Progenitor cell of endocrine pancreas (in vitro differentiated cells): Measurements from ENCODE around the gene TRIM46. TPM values are rescaled to one million over a fixed set of nuclear protein-coding genes. Genes with fewer than 3 reads are reported as not detected.
A peak's percentile ranks its signal among the peaks of the same experiment; 100 is the strongest.

Experiments
- DNase-seq: peaks from one replicate; pipeline ENCODE4 v3.0.0; 2021; ENCODE audit warnings: low spot score; ENCODE audit not compliant: unreplicated experiment
- H3K27ac Mint-ChIP-seq: 2 replicates; pipeline ENCODE4 v1.8.0; 2021; ENCODE audit warnings: mild to moderate bottlenecking, moderate library complexity, mixed read lengths
- H3K27me3 Mint-ChIP-seq: 2 replicates; pipeline ENCODE4 v1.8.0; 2021; ENCODE audit warnings: mixed read lengths
- H3K36me3 Mint-ChIP-seq: 2 replicates; pipeline ENCODE4 v1.8.0; 2022; ENCODE audit warnings: mixed read lengths; ENCODE audit not compliant: insufficient read depth
- H3K4me1 Mint-ChIP-seq: 2 replicates; pipeline ENCODE4 v1.8.0; 2021; ENCODE audit warnings: low read depth, mixed read lengths
- H3K4me3 Mint-ChIP-seq: 2 replicates; pipeline ENCODE4 v1.8.0; 2021; ENCODE audit warnings: low read depth, mild to moderate bottlenecking, moderate library complexity, mixed read lengths
- H3K9me3 Mint-ChIP-seq: 2 replicates; pipeline ENCODE4 v1.8.0; 2021; ENCODE audit warnings: low read depth, mixed read lengths
- total RNA-seq: library from RNA; stranded (reverse); gene quantifications from 2 replicates; pipeline ENCODE4 v1.2.1, GENCODE V29; 2021
- TF ChIP-seq, protein P1 (sequence below): fragments of 200-600 bp; sonication (generic); IDR thresholded peaks from one replicate; pipeline ENCODE4 v1.5.0; 2021; ENCODE audit warnings: antibody characterized with exemption, mild to moderate bottlenecking; ENCODE audit not compliant: unreplicated experiment

TRIM46 gene
- total RNA-seq, 1 donor from 2014 or later = 25.7 TPM

DNA sequence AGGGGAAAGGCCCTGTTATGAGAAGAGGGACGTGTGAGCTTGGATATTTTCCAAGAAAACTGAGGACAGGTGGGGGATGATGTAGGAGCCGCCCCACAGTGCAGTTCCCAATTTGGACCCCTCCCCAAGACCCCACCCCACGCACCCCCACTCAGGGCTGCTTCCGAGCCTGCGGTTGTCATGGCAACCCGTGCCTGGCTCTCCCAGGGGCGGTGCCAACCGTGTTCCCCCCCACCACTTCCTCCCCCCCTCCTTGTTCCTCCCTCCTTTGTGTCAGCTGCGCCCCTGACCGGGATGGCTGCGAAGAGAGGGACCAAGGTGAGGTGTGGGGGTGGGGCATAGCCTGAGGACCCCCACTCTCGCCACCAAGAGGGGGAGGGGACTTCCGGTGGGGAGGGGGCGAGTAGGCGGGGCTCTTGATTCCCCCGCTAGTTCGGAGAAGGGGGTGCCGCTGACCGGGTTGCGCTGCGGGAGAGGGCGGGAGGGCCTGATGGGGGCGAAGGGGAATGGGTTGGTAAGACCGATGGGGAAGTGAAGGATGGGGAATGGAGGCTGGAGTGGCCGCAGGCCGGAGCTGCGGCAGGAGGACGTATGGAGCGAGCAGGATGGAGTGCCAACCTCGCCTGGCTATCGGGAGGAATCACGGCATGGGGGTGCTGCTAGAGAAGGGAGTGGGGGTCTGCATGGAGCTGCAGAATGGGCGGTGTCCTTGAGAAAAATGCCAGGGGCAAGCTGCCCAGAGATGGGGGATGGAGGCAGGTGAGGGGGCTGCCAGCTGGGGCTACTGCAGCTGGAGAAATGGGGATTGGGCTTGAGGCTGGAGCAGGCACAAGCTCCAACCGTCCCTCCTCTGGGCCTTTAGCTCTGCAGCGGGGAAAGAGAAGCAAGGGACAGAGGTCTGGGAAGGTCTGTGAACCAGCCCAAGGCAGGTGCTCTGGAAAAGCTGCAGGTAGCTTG lies 953 bp downstream of the TRIM46 start:
- no peaks in the 10 kb centered on the region for H3K27me3 Mint-ChIP-seq
- H3K27ac Mint-ChIP-seq = peak overlapping the region; percentile 93
- H3K4me1 Mint-ChIP-seq = peaks cover 29% of the 10 kb centered on the region
- no peak for DNase-seq
- H3K36me3 Mint-ChIP-seq = peaks cover 5% of the 10 kb centered on the region
- TF ChIP-seq, protein P1, sequence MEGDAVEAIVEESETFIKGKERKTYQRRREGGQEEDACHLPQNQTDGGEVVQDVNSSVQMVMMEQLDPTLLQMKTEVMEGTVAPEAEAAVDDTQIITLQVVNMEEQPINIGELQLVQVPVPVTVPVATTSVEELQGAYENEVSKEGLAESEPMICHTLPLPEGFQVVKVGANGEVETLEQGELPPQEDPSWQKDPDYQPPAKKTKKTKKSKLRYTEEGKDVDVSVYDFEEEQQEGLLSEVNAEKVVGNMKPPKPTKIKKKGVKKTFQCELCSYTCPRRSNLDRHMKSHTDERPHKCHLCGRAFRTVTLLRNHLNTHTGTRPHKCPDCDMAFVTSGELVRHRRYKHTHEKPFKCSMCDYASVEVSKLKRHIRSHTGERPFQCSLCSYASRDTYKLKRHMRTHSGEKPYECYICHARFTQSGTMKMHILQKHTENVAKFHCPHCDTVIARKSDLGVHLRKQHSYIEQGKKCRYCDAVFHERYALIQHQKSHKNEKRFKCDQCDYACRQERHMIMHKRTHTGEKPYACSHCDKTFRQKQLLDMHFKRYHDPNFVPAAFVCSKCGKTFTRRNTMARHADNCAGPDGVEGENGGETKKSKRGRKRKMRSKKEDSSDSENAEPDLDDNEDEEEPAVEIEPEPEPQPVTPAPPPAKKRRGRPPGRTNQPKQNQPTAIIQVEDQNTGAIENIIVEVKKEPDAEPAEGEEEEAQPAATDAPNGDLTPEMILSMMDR = no peak
- H3K4me3 Mint-ChIP-seq = peak overlapping the region; percentile 93
- H3K9me3 Mint-ChIP-seq = no peaks in the 10 kb centered on the region

- DNase-seq = no peak
- peaks cover 29% of the 10 kb centered on the region for H3K4me1 Mint-ChIP-seq
- no peaks in the 10 kb centered on the region for H3K9me3 Mint-ChIP-seq
- no peaks in the 10 kb centered on the region for H3K27me3 Mint-ChIP-seq
- TF ChIP-seq, protein P1 = no peak
- H3K36me3 Mint-ChIP-seq = peaks cover 5% of the 10 kb centered on the region
- peak overlapping the region; percentile 93 for H3K4me3 Mint-ChIP-seq
- H3K27ac Mint-ChIP-seq = no peak overlapping the region
These were observed 1.8 kb downstream of the TRIM46 start for GRCh38 chr1:155175281-155175926.

- DNase-seq = no peak
These were observed 2.3 kb downstream of the TRIM46 start for GRCh38 chr1:155175927-155176371.

DNA sequence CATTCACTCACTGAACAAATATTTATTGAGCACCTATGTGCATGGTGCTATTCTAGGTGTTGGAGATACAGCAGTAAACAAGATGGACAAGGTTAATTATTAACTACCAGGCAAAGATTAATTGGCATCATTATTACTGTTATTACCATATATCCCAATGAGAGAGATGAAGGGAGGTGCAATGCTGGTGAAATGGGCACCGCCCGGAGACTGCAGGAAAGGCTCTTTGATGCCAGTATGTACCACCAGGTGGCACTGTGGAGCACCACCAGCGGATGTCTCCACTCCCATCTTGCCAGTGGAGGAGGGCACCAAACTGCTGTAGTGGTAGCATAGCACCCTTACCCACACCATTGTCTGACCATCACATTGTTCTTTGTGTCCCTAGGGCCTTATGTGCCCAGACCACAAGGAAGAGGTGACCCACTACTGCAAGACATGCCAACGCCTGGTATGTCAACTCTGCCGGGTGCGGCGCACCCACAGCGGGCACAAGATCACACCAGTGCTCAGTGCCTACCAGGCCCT lies 3.0 kb downstream of the TRIM46 start:
- peak; percentile 73 for DNase-seq
- Mint-ChIP-seq H3K4me1 (peaks cover 29% of the 10 kb centered on the region), H3K27me3 (no peaks in the 10 kb centered on the region), H3K4me3 (peak overlapping the region; percentile 0), H3K27ac (peak overlapping the region; percentile 50), H3K36me3 (peaks cover 6% of the 10 kb centered on the region), H3K9me3 (no peaks in the 10 kb centered on the region)
- TF ChIP-seq, protein P1 = peak; percentile 92

More at GRCh38 chr1:155175927-155176371, 2.3 kb downstream of the TRIM46 start:
- Mint-ChIP-seq H3K4me3 (peak overlapping the region; percentile 0), H3K4me1 (peaks cover 29% of the 10 kb centered on the region), H3K9me3 (no peaks in the 10 kb centered on the region), H3K36me3 (peaks cover 5% of the 10 kb centered on the region), H3K27me3 (no peaks in the 10 kb centered on the region), H3K27ac (no peak overlapping the region)
- TF ChIP-seq, protein P1 = no peak
